ENCODE measurements around the gene CLIP4. TPM values are rescaled to one million over a fixed set of nuclear protein-coding genes. Genes with fewer than 3 reads are reported as not detected.

CLIP4 gene
- total and polyA plus RNA-seq, 4 donors = 14.4 to 45.0 (median 19.9) TPM

DNA sequence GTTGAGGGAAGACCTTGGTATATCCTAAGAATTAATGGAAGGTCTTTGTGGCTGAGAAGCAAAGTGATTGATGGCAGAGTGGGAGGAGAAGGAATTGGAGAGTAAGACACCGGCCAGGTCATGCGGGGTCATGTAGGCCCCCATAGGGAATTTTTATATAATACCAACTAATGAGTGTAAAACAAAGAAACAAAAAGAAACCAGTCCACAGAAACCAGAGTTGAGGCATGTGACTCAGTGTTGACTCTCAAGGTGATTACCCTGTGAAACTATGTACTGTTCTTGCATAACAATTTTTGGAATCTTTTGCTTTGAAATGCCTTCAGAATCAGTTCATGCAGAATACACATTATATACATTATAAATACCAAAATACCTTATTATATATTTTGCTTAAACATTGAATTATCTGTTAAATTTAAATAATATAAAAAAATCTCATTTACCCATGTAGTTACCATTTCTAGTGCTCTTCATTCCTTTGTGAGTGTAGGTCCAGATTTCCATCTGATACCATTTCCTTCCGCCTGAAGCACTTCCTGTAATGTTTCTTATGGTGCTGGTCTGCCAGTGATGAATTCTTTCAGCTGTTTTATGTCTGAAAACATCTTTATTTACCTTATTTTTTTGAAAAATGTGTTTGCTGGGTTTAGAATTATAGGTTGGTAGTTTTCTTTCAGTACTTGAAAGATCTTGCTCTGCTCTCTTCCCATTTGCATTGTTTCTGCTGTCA lies 8.6 kb downstream of the CLIP4 start:
- no CpG with 5 or more reads among the region's 3 CpGs for WGBS (ENCODE audit: insufficient coverage)

DNA sequence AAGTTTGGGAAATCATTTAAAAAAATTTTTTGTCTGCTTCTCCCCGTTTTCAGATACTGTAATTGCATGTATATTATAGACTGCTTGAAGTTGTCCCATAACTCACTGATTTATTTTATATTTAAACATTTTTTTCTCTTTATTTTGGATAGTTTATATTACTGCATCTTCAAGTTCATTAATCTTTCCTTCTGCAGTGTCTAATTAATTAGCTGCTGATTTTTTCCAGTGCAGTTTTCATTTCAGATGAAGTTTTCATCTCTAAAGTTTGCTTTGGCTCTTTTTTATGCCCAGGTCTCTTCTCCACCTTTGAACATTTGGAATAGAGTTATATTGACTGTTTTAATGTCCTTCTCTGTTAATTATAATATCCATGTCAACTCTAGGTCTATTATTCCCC lies 9.3 kb downstream of the CLIP4 start:
- no peak for DNase-seq (ENCODE audit: low read depth in 4 of 6, low spot score in 6 of 6)
- no CpG with 5 or more reads among the region's 1 CpG for WGBS (ENCODE audit: insufficient coverage)
- Histone ChIP-seq H3K4me3 (ENCODE audit: low read depth, low read length) (no peak overlapping the region), H3K27ac (ENCODE audit: low read depth, low read length) (no peak overlapping the region), H3K27me3 (ENCODE audit: control insufficient read depth, insufficient read depth, low read length) (no peaks in the 10 kb centered on the region), H3K36me3 (ENCODE audit: control insufficient read depth, insufficient read depth, low read length) (no peaks in the 10 kb centered on the region), H3K4me1 (ENCODE audit: control insufficient read depth, insufficient read depth, low read length) (no peaks in the 10 kb centered on the region), H3K9me3 (ENCODE audit: control insufficient read depth, insufficient read depth, low read length) (peaks cover 10% of the 10 kb centered on the region)

More for the DNA sequence above, 8.6 kb downstream of the CLIP4 start:
- H3K27ac ChIP-seq (ENCODE audit: low read depth, low read length) = no peak overlapping the region
- no peaks in the 10 kb centered on the region for H3K36me3 ChIP-seq (ENCODE audit: control insufficient read depth, insufficient read depth, low read length)
- DNase-seq (ENCODE audit: low read depth in 4 of 6, low spot score in 6 of 6) = no peak
- no peak overlapping the region for H3K4me3 ChIP-seq (ENCODE audit: low read depth, low read length)
- no peaks in the 10 kb centered on the region for H3K4me1 ChIP-seq (ENCODE audit: control insufficient read depth, insufficient read depth, low read length)
- peaks cover 10% of the 10 kb centered on the region for H3K9me3 ChIP-seq (ENCODE audit: control insufficient read depth, insufficient read depth, low read length)
- H3K27me3 ChIP-seq (ENCODE audit: control insufficient read depth, insufficient read depth, low read length) = no peaks in the 10 kb centered on the region

DNA sequence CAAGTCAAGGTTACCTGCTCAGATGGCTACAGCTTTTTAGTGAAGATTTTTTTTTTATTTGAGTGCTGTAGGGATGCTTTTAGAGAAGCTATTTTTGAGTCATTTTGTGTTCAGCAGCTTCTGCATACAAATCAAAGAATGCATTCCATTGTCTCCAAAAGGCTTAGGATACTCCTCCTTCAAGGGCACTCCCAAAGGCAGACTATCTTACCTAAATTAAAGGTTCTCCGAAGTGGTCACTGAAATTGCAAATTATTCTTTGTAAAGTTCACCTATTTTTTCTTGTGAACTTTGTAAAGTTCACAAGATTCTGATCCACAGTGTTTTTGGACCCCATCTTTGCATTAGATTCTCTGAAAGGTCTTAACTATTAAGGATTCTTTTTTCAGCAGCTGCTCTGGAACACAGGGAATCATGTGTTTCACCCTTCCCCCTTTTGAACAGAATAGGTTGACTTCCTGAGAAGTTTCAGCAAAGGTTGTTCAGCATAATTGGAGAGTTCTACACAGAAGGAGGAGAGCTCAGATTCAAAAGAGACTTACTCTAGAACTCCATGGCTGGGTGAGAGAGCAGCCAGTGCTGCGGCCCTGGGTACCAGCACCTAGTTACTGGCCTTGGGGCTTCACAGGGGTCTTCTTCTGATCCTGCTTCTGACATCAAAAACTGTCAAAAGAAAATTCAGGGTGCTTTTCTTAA lies 14.5 kb downstream of the CLIP4 start:
- Histone ChIP-seq H3K4me3 (ENCODE audit: low read depth, low read length) (no peak overlapping the region), H3K9me3 (ENCODE audit: control insufficient read depth, insufficient read depth, low read length) (no peaks in the 10 kb centered on the region), H3K36me3 (ENCODE audit: control insufficient read depth, insufficient read depth, low read length) (peaks cover 4% of the 10 kb centered on the region), H3K4me1 (ENCODE audit: control insufficient read depth, insufficient read depth, low read length) (no peaks in the 10 kb centered on the region), H3K27ac (ENCODE audit: low read depth, low read length) (no peak overlapping the region), H3K27me3 (ENCODE audit: control insufficient read depth, insufficient read depth, low read length) (no peaks in the 10 kb centered on the region)
- no peak for DNase-seq (ENCODE audit: low read depth in 4 of 6, low spot score in 6 of 6)
- WGBS (ENCODE audit: insufficient coverage) = no CpG with 5 or more reads among the region's 2 CpGs

DNA sequence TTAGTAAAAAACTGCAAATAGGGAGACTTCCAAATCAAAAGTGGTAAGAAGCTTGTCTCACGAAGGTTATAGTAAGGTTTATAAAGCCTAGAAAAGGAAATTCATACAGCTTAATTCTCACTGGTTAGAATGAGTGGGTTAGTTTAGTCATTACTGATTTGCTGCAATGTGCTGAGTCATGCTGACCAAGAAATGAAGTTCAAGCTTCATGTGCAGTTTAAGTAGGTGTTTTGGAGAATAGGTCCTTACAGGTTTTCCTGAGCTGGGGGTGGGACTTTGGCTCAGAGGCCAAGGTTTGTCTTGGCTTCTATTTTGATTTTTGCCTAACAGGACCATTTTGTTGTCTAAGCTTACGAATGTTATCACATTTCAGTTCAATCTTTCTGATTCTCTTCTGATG lies 15.1 kb downstream of the CLIP4 start:
- Histone ChIP-seq H3K27ac (ENCODE audit: low read depth, low read length) (no peak overlapping the region), H3K4me1 (ENCODE audit: control insufficient read depth, insufficient read depth, low read length) (no peaks in the 10 kb centered on the region), H3K4me3 (ENCODE audit: low read depth, low read length) (no peak overlapping the region), H3K9me3 (ENCODE audit: control insufficient read depth, insufficient read depth, low read length) (no peaks in the 10 kb centered on the region), H3K27me3 (ENCODE audit: control insufficient read depth, insufficient read depth, low read length) (no peaks in the 10 kb centered on the region), H3K36me3 (ENCODE audit: control insufficient read depth, insufficient read depth, low read length) (peaks cover 4% of the 10 kb centered on the region)
- WGBS (ENCODE audit: insufficient coverage) = no CpG with 5 or more reads among the region's 2 CpGs
- DNase-seq (ENCODE audit: low read depth in 4 of 6, low spot score in 6 of 6) = no peak

DNA sequence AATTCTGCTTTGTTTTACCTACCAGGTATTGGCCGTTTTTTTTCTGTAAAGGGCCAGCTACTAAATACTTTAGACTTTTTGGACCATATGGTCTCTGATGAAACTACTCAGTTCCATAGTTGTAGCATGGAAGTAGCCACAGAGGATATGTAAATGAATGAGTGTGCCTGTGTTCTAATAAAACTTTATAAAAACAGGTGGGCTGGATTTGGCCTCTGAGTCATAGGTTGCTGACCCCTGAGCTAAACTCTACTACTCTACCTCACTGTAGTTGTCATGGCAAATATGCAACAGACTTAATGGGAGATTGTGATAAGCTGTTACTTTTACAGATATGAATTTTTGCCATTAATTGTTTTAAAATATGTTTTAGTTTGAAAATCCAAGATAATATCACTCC lies 19.7 kb downstream of the CLIP4 start:
- H3K4me3 ChIP-seq (ENCODE audit: low read depth, low read length) = no peak overlapping the region
- no peak for DNase-seq (ENCODE audit: low read depth in 4 of 6, low spot score in 6 of 6)
- H3K9me3 ChIP-seq (ENCODE audit: control insufficient read depth, insufficient read depth, low read length) = no peaks in the 10 kb centered on the region
- peaks cover 9% of the 10 kb centered on the region for H3K36me3 ChIP-seq (ENCODE audit: control insufficient read depth, insufficient read depth, low read length)
- H3K27me3 ChIP-seq (ENCODE audit: control insufficient read depth, insufficient read depth, low read length) = no peaks in the 10 kb centered on the region
- no peaks in the 10 kb centered on the region for H3K4me1 ChIP-seq (ENCODE audit: control insufficient read depth, insufficient read depth, low read length)
- 100% methylated on average over 1 of the region's 1 CpG for WGBS (ENCODE audit: insufficient coverage)
- H3K27ac ChIP-seq (ENCODE audit: low read depth, low read length) = no peak overlapping the region

DNA sequence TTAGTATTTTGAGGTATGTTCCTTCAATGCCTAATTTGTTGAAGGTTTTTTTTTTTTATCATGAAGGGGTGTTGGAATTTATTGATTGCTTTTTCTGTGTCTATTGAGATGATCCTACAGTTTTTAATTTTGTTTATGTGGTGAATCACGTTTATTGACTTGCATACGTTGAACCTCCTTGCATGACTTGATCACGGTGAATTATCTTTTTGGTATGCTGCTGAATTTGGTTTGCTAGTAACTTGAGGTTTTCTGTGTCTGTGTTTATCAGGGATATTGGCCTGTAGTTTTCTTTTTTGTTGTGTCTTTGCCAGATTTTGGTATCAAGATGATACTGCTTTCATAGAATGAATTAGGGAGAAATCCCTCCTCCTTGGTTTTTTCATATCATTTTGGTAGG lies 23.9 kb downstream of the CLIP4 start:
- H3K4me1 ChIP-seq (ENCODE audit: control insufficient read depth, insufficient read depth, low read length) = no peaks in the 10 kb centered on the region
- H3K36me3 ChIP-seq (ENCODE audit: control insufficient read depth, insufficient read depth, low read length) = peaks cover 6% of the 10 kb centered on the region
- WGBS (ENCODE audit: insufficient coverage) = 94% methylated on average over 2 of the region's 3 CpGs
- no peak overlapping the region for H3K4me3 ChIP-seq (ENCODE audit: low read depth, low read length)
- no peak for DNase-seq (ENCODE audit: low read depth in 4 of 6, low spot score in 6 of 6)
- no peaks in the 10 kb centered on the region for H3K9me3 ChIP-seq (ENCODE audit: control insufficient read depth, insufficient read depth, low read length)
- H3K27ac ChIP-seq (ENCODE audit: low read depth, low read length) = no peak overlapping the region
- H3K27me3 ChIP-seq (ENCODE audit: control insufficient read depth, insufficient read depth, low read length) = no peaks in the 10 kb centered on the region

DNA sequence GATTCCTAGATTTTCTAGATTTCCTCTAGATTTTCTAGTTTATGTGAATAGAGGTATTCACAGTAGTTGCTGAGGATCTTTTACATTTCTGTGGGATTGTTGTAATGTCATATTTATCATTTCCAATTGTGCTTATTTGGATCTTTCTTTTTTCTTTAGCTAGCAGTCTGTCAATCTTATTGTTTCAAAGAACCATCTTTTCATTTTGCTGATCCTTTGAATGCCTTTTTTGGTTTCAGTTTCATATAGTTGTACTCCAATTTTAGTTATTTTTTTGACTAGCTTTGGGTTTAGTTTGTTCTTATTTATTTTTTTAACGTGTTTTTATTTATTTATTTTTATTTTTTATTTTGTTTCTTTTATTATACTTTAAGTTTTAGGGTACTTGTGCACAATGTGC lies 24.5 kb downstream of the CLIP4 start:
- no peak overlapping the region for H3K4me3 ChIP-seq (ENCODE audit: low read depth, low read length)
- no CpG with 5 or more reads among the region's 1 CpG for WGBS (ENCODE audit: insufficient coverage)
- DNase-seq (ENCODE audit: low read depth in 4 of 6, low spot score in 6 of 6) = no peak
- peaks cover 8% of the 10 kb centered on the region for H3K36me3 ChIP-seq (ENCODE audit: control insufficient read depth, insufficient read depth, low read length)
- H3K4me1 ChIP-seq (ENCODE audit: control insufficient read depth, insufficient read depth, low read length) = no peaks in the 10 kb centered on the region
- H3K27me3 ChIP-seq (ENCODE audit: control insufficient read depth, insufficient read depth, low read length) = no peaks in the 10 kb centered on the region
- no peak overlapping the region for H3K27ac ChIP-seq (ENCODE audit: low read depth, low read length)
- no peaks in the 10 kb centered on the region for H3K9me3 ChIP-seq (ENCODE audit: control insufficient read depth, insufficient read depth, low read length)

DNA sequence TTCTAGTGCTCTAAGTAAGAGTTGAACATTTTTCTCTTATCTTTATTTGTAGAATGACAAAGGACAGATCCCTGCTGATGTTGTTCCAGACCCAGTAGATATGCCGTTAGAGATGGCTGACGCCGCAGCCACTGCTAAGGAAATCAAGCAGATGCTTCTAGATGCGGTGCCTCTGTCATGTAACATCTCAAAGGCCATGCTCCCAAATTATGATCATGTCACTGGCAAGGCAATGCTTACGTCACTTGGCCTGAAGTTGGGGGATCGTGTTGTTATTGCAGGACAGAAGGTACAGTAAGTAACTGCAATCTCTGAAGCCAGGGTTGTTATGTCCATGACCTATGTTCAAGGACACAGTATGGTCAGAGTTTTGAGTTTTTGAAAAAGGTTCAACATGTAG lies 28.4 kb downstream of the CLIP4 start:
- H3K4me3 ChIP-seq (ENCODE audit: low read depth, low read length) = no peak overlapping the region
- H3K9me3 ChIP-seq (ENCODE audit: control insufficient read depth, insufficient read depth, low read length) = no peaks in the 10 kb centered on the region
- H3K36me3 ChIP-seq (ENCODE audit: control insufficient read depth, insufficient read depth, low read length) = peaks cover 8% of the 10 kb centered on the region
- DNase-seq (ENCODE audit: low read depth in 4 of 6, low spot score in 6 of 6) = no peak
- H3K27me3 ChIP-seq (ENCODE audit: control insufficient read depth, insufficient read depth, low read length) = no peaks in the 10 kb centered on the region
- H3K27ac ChIP-seq (ENCODE audit: low read depth, low read length) = no peak overlapping the region
- no peaks in the 10 kb centered on the region for H3K4me1 ChIP-seq (ENCODE audit: control insufficient read depth, insufficient read depth, low read length)
- 98% methylated on average over 6 of the region's 6 CpGs for WGBS (ENCODE audit: insufficient coverage)

DNA sequence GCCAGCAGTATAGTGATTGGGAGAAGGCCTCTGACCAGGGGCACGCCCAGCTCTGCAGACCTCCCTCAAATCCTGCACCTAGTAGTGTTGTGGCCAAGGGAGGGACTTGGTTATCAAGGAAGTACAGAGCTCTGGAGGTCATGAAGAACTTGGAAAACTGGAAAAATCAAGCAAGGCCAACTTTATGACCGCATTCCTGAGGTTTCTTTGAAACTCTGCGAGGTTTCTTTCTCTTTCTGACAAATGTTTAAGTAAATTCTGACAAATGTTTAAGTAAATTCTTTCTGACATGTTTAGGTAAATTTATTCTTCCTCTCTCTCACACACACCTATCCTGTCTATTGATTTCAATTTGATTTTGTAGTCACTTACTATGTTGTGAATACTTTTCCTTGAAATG lies 31.0 kb downstream of the CLIP4 start:
- no CpG with 5 or more reads among the region's 3 CpGs for WGBS (ENCODE audit: insufficient coverage)

DNA sequence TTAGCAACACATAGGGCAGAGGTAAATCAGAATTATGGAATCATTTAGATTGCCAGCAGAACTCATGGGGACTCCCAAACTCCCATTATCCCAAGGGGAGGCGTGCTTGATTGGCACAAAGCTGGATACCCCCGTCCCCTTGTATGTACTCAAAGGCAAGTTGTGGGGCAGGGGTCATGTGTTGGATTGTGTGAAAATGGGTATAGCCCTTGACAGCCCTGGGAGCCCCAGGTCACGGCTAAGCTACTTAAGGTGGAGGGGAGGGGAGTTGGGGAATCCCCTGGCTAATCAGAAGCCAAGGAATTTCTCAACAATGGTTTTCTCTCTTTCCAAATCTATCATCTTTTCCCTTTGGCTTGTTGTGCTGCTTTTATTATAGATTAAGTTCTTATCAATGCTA lies 32.7 kb downstream of the CLIP4 start:
- H3K4me3 ChIP-seq (ENCODE audit: low read depth, low read length) = no peak overlapping the region
- no peak for DNase-seq (ENCODE audit: low read depth in 4 of 6, low spot score in 6 of 6)
- no peaks in the 10 kb centered on the region for H3K9me3 ChIP-seq (ENCODE audit: control insufficient read depth, insufficient read depth, low read length)
- no peaks in the 10 kb centered on the region for H3K4me1 ChIP-seq (ENCODE audit: control insufficient read depth, insufficient read depth, low read length)
- H3K27ac ChIP-seq (ENCODE audit: low read depth, low read length) = no peak overlapping the region
- H3K27me3 ChIP-seq (ENCODE audit: control insufficient read depth, insufficient read depth, low read length) = no peaks in the 10 kb centered on the region
- WGBS (ENCODE audit: insufficient coverage) = 80% methylated on average over 1 of the region's 3 CpGs
- H3K36me3 ChIP-seq (ENCODE audit: control insufficient read depth, insufficient read depth, low read length) = peaks cover 8% of the 10 kb centered on the region

More for the DNA sequence above, 31.0 kb downstream of the CLIP4 start:
- no peak overlapping the region for H3K4me3 ChIP-seq (ENCODE audit: low read depth, low read length)
- H3K4me1 ChIP-seq (ENCODE audit: control insufficient read depth, insufficient read depth, low read length) = no peaks in the 10 kb centered on the region
- peaks cover 8% of the 10 kb centered on the region for H3K36me3 ChIP-seq (ENCODE audit: control insufficient read depth, insufficient read depth, low read length)
- H3K27me3 ChIP-seq (ENCODE audit: control insufficient read depth, insufficient read depth, low read length) = no peaks in the 10 kb centered on the region
- no peak for DNase-seq (ENCODE audit: low read depth in 4 of 6, low spot score in 6 of 6)
- H3K27ac ChIP-seq (ENCODE audit: low read depth, low read length) = no peak overlapping the region
- H3K9me3 ChIP-seq (ENCODE audit: control insufficient read depth, insufficient read depth, low read length) = no peaks in the 10 kb centered on the region

All from spinal cord (tissue), 10 donors.